ENCODE measurements around the gene ATF6. TPM values are rescaled to one million over a fixed set of nuclear protein-coding genes. Genes with fewer than 3 reads are reported as not detected.

ATF6 gene
- total and polyA plus RNA-seq, 2 of the 8 experiments (the other 6 are each of a cell fraction or from before 2014, with no cell fraction given) = 4.6 to 10.0 TPM

- CTCF ChIA-PET (ENCODE audit: partially characterized antibody) = interaction anchor here (0.9 to 1.0 kb wide), 3 partner anchors 10 to 200 kb away, joined by 3 read pairs; no protein-coding TSS in a partner anchor
- H3K79me1 ChIP-seq (ENCODE audit: low read depth, low read length) = no peaks in the 10 kb centered on the region
- H3K36me3 ChIP-seq (ENCODE audit: control insufficient read depth in 2 of 4, insufficient read depth in 4 of 4, low read length in 3 of 4) = no peaks in the 10 kb centered on the region
- no peak overlapping the region for H2BK120ac ChIP-seq (replicated peaks; ENCODE audit: low read depth, low read length)
- 87% methylated on average over 2 of the region's 2 CpGs; no CpG with 5 or more reads in 1 of the 2 experiments for WGBS, 2 experiments (ENCODE audit: extremely low coverage in 1 of 2, insufficient coverage in 1 of 2, insufficient read length in 1 of 2, insufficient replicate concordance in 2 of 2, low coverage in 1 of 2, low lambda C conversion rate in 2 of 2, missing lambda C conversion rate in 1 of 2)
- no peak overlapping the region for H3K23ac ChIP-seq (ENCODE audit: insufficient read length)
- no peak overlapping the region for H3K4me3 ChIP-seq (ENCODE audit: extremely low read depth in 1 of 4, insufficient read depth in 2 of 4, low read depth in 3 of 4, low read length in 4 of 4)
- no peak overlapping the region for H3K9ac ChIP-seq (replicated peaks in 1 of 4; ENCODE audit: extremely low read depth in 1 of 4, low read depth in 3 of 4, low read length in 3 of 4)
- H4K5ac ChIP-seq (ENCODE audit: insufficient read length, low read depth, low read length) = no peak overlapping the region
- no peak overlapping the region for H2BK20ac ChIP-seq (ENCODE audit: low read length)
- no peak overlapping the region for H2AFZ ChIP-seq (ENCODE audit: low read length)
- no peak overlapping the region for H4K8ac ChIP-seq (ENCODE audit: extremely low read depth, insufficient read depth, low read length)
- no peak overlapping the region for H2AK5ac ChIP-seq (ENCODE audit: low read depth, low read length)
- H4K91ac ChIP-seq (replicated peaks; ENCODE audit: insufficient read length, low read length) = no peak overlapping the region
- no peaks in the 10 kb centered on the region for H3K79me2 ChIP-seq (ENCODE audit: control insufficient read depth in 1 of 2, insufficient read depth in 2 of 2, low read length in 2 of 2)
- no peaks in the 10 kb centered on the region for H4K20me1 ChIP-seq (replicated peaks in 1 of 2; ENCODE audit: control insufficient read depth in 1 of 2, insufficient read depth in 2 of 2, low read length in 2 of 2)
- POLR2A ChIA-PET (ENCODE audit: partially characterized antibody) = no interaction called here
- no peaks in the 10 kb centered on the region for H3K23me2 ChIP-seq (ENCODE audit: low read depth, low read length)
- no peak overlapping the region for H3K4ac ChIP-seq (replicated peaks; ENCODE audit: insufficient read length, low read depth, low read length)
- H3K4me1 ChIP-seq (replicated peaks in 1 of 4; ENCODE audit: control insufficient read depth in 3 of 4, insufficient read depth in 4 of 4, low read length in 3 of 4) = no peaks in the 10 kb centered on the region
- no peak overlapping the region for H2BK12ac ChIP-seq (ENCODE audit: low read depth, low read length)
- H3K14ac ChIP-seq (ENCODE audit: insufficient read length) = no peak overlapping the region
- H3K18ac ChIP-seq (ENCODE audit: extremely low read depth, low read length) = no peak overlapping the region
- H3K27me3 ChIP-seq (replicated peaks in 1 of 4; ENCODE audit: control insufficient read depth in 3 of 4, extremely low read depth in 1 of 4, insufficient read depth in 3 of 4, low read length in 3 of 4) = no peaks in the 10 kb centered on the region
- H3K9me3 ChIP-seq (ENCODE audit: insufficient read depth in 2 of 2, low read depth in 1 of 2, low read length in 1 of 2) = no peaks in the 10 kb centered on the region
- no peak overlapping the region for H3K27ac ChIP-seq (ENCODE audit: low read depth, low read length)
- no peak overlapping the region for H2BK5ac ChIP-seq (ENCODE audit: low read depth, low read length)
- TF ChIP-seq KDM5A (IDR thresholded peaks at IDR 0.05; ENCODE audit: low read length) (no peak), EGR1 (IDR thresholded peaks at IDR 0.05; ENCODE audit: borderline replicate concordance, low read depth, low read length) (no peak), POLR2A (IDR thresholded peaks at IDR 0.05; ENCODE audit: control extremely low read depth in 1 of 2, low read depth in 2 of 2, low read length in 2 of 2) (no peak), BCL11A (IDR thresholded peaks at IDR 0.05; ENCODE audit: low read depth in 2 of 2, low read length in 2 of 2) (no peak)
- H3K4me2 ChIP-seq (ENCODE audit: insufficient read depth in 1 of 2, low read depth in 2 of 2, low read length in 2 of 2) = no peak overlapping the region
- H3K56ac ChIP-seq (replicated peaks; ENCODE audit: insufficient read length, low read depth, low read length) = no peak overlapping the region
- FAIRE-seq (no peak), DNase-seq (ENCODE audit: low read depth in 1 of 2, low spot score in 2 of 2) (no peak)
- no peak overlapping the region for H2BK15ac ChIP-seq (ENCODE audit: low read length)
Observed at GRCh38 chr1:161932668-161933067, 166.5 kb downstream of the ATF6 start.

All from H1 (cell line).